ENCODE measurements around the gene MOGAT3.

Gene MOGAT3

DNA sequence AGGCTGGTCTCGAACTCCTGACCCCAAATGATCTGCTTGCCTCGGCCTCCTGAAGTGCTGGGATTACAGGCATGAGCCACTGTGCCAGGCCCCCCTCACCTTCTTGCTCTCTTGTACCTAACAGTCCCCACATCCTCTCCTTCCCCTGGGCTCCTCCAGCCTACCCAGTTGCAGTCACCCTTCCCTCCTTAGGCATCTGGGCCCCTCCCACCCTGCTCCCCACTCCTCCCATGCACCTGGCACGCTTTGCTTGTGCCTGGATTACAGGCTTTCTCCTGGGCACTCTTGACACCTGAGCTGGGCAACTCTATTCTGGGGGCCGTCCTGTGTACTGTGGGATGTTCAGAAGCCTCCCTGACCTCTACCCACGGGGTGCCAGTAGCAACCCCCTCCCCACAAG, 33.8 kb upstream of the MOGAT3 start:
- H3K4me1 ChIP-seq (ENCODE audit: control insufficient read depth in 1 of 2, insufficient read depth in 2 of 2, low read length in 2 of 2) = peaks cover 22 to 26% of the 10 kb centered on the region in 2 donors
- peak overlapping the region; percentile 88 for H3K27ac ChIP-seq (ENCODE audit: low read depth, low read length)
- H3K9ac ChIP-seq (ENCODE audit: low read depth in 1 of 2, low read length in 2 of 2) = peak overlapping the region; percentile 97 to 99

DNA sequence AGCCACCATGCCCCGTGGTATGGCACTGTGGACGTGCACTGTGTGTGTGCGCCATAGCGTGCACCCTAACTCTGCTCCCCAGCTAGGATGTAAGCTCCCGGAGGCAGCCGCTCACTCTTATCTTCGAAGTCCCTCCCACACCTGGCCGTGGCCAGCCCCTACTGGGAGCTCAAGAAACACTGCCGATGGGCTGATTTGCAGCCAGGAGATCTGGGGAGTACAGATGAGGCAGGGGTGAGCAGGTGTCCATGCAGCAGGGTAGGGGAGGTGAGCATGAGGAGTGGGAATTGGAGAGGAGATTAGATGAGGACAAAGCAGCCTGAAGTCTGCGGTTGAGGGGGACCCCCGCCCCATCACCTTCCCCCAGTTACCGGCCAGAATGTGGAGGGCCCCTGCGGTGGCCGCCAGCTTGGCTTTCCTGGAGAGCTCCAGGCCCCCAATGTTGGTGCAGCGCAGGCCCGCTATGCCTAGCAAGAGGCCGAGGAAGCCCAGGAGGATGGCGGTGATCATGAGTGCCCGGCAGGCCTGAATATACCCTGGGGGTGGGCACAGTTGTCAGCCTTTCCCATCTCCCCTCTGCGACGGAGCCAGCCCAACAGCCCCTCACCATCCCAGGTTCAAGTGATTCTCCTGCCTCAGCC, 33.2 kb upstream of the MOGAT3 start:
- Histone ChIP-seq H3K9ac (ENCODE audit: low read depth in 1 of 2, low read length in 2 of 2) (peak overlapping the region; percentile 97 to 99), H3K4me3 (ENCODE audit: low read depth in 1 of 2, low read length in 2 of 2) (peak overlapping the region; percentile 79 to 90), H3K27ac (ENCODE audit: low read depth, low read length) (peak overlapping the region; percentile 59), H3K9me3 (ENCODE audit: control insufficient read depth in 1 of 2, low read length in 2 of 2) (no peaks in the 10 kb centered on the region), H3K36me3 (ENCODE audit: control insufficient read depth in 1 of 2, insufficient read depth in 2 of 2, low read length in 2 of 2) (peaks cover 10 to 12% of the 10 kb centered on the region in 2 donors), H3K4me1 (ENCODE audit: control insufficient read depth in 1 of 2, insufficient read depth in 2 of 2, low read length in 2 of 2) (peaks cover 22 to 26% of the 10 kb centered on the region in 2 donors), H3K27me3 (ENCODE audit: control insufficient read depth in 1 of 2, insufficient read depth in 2 of 2, low read length in 2 of 2) (no peaks in the 10 kb centered on the region)

More for the DNA sequence above, 33.8 kb upstream of the MOGAT3 start:
- Histone ChIP-seq H3K27me3 (ENCODE audit: control insufficient read depth in 1 of 2, insufficient read depth in 2 of 2, low read length in 2 of 2) (no peaks in the 10 kb centered on the region), H3K9me3 (ENCODE audit: control insufficient read depth in 1 of 2, low read length in 2 of 2) (no peaks in the 10 kb centered on the region), H3K4me3 (ENCODE audit: low read depth in 1 of 2, low read length in 2 of 2) (peak overlapping the region; percentile 79 to 90), H3K36me3 (ENCODE audit: control insufficient read depth in 1 of 2, insufficient read depth in 2 of 2, low read length in 2 of 2) (peaks cover 10 to 15% of the 10 kb centered on the region in 2 donors)

DNA sequence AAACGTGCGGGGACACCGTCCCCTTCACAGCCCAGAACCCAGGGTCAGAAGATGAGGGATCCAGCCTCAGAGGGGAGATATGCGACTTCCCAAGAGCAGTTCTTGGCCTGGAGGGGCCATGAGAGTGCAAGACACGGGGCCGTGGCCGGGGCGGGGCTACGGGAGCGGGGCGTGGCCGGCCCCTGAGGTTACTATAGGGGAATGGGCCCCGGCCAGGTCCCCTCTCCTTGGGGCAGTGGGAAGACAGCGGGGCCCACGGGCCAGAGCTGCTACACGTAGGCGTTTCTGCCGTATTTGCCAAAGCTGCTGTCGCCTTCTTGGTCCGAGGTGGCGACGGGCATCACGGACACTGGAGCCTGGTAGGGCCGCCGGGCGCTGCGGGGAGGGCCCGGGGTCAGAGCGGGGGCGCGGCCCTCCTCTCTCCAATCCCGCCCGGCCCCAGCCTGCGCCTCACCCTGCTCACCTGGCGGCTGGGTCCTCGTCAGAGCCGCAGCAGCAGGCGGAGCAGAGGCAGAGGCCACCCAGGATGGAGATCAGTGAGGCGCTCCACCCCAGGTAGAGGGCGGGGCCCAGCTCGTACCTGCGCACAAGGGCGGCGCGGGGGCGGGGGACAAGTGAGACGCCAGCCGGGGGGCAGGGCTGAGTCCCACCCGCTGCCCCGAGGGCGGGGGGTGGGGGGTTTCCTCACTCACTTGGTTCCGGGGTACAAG, 31.5 kb upstream of the MOGAT3 start:
- Histone ChIP-seq H3K36me3 (ENCODE audit: control insufficient read depth in 1 of 2, insufficient read depth in 2 of 2, low read length in 2 of 2) (peaks cover 9 to 11% of the 10 kb centered on the region in 2 donors), H3K27me3 (ENCODE audit: control insufficient read depth in 1 of 2, insufficient read depth in 2 of 2, low read length in 2 of 2) (no peaks in the 10 kb centered on the region), H3K4me3 (ENCODE audit: low read depth in 1 of 2, low read length in 2 of 2) (peak overlapping the region; percentile 57 to 60), H3K9ac (ENCODE audit: low read depth in 1 of 2, low read length in 2 of 2) (peak overlapping the region; percentile 45 to 54), H3K27ac (ENCODE audit: low read depth, low read length) (peak overlapping the region; percentile 85), H3K9me3 (ENCODE audit: control insufficient read depth in 1 of 2, low read length in 2 of 2) (no peaks in the 10 kb centered on the region), H3K4me1 (ENCODE audit: control insufficient read depth in 1 of 2, insufficient read depth in 2 of 2, low read length in 2 of 2) (peaks cover 18 to 26% of the 10 kb centered on the region in 2 donors)

DNA sequence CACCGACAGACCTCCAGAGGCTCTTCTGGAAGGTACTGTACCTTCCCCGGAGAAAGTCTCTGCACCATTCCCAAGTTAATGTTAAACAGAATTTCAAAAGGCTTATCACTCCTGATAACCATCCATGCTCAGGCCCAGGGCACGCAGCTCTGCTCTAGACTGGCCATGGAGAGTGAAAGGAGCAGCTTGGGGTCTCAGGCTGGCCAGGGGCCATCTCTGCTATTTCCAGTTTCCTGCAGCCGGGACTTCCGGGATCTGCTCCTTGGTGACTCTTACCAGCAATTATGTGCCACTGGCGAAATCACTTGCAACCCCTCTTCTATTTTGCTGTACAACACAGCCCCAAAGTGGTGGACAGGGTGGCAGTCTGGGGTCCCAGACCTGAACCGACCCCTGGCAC, 30.8 kb upstream of the MOGAT3 start:
- H3K27ac ChIP-seq (ENCODE audit: low read depth, low read length) = peak overlapping the region; percentile 85
- H3K4me1 ChIP-seq (ENCODE audit: control insufficient read depth in 1 of 2, insufficient read depth in 2 of 2, low read length in 2 of 2) = peaks cover 18 to 26% of the 10 kb centered on the region in 2 donors
- peak overlapping the region; percentile 45 to 53 for H3K9ac ChIP-seq (ENCODE audit: low read depth in 1 of 2, low read length in 2 of 2)
- H3K9me3 ChIP-seq (ENCODE audit: control insufficient read depth in 1 of 2, low read length in 2 of 2) = no peaks in the 10 kb centered on the region
- H3K36me3 ChIP-seq (ENCODE audit: control insufficient read depth in 1 of 2, insufficient read depth in 2 of 2, low read length in 2 of 2) = peaks cover 4 to 13% of the 10 kb centered on the region in 2 donors
- peak overlapping the region; percentile 57 to 60 for H3K4me3 ChIP-seq (ENCODE audit: low read depth in 1 of 2, low read length in 2 of 2)
- no peaks in the 10 kb centered on the region for H3K27me3 ChIP-seq (ENCODE audit: control insufficient read depth in 1 of 2, insufficient read depth in 2 of 2, low read length in 2 of 2)

DNA sequence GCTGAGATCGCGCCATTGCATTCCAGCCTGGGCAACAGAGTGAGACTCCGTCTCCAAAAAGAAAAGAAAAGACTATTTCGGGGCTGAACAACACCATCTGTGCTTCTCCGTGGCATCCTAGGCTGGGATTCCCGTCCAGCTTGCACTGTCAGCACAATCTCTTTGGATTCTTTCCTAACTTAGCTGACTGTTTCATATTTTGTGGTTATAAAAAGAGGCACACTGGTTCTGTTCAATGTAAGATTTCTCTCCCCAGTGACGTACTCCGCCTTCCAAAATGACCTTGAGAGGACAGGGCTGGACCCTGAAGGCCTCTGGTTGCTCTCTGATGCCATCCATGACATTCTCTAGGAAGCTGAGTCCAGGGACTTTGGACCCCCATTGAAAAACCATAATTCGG, 25.9 kb upstream of the MOGAT3 start:
- H3K27me3 ChIP-seq (ENCODE audit: control insufficient read depth in 1 of 2, insufficient read depth in 2 of 2, low read length in 2 of 2) = no peaks in the 10 kb centered on the region
- peaks cover 8 to 37% of the 10 kb centered on the region in 2 donors for H3K36me3 ChIP-seq (ENCODE audit: control insufficient read depth in 1 of 2, insufficient read depth in 2 of 2, low read length in 2 of 2)
- H3K9ac ChIP-seq (ENCODE audit: low read depth in 1 of 2, low read length in 2 of 2) = no peak overlapping the region
- H3K27ac ChIP-seq (ENCODE audit: low read depth, low read length) = no peak overlapping the region
- no peaks in the 10 kb centered on the region for H3K9me3 ChIP-seq (ENCODE audit: control insufficient read depth in 1 of 2, low read length in 2 of 2)
- H3K4me3 ChIP-seq (ENCODE audit: low read depth in 1 of 2, low read length in 2 of 2) = no peak overlapping the region
- H3K4me1 ChIP-seq (ENCODE audit: control insufficient read depth in 1 of 2, insufficient read depth in 2 of 2, low read length in 2 of 2) = peaks cover 4 to 10% of the 10 kb centered on the region in 2 donors

DNA sequence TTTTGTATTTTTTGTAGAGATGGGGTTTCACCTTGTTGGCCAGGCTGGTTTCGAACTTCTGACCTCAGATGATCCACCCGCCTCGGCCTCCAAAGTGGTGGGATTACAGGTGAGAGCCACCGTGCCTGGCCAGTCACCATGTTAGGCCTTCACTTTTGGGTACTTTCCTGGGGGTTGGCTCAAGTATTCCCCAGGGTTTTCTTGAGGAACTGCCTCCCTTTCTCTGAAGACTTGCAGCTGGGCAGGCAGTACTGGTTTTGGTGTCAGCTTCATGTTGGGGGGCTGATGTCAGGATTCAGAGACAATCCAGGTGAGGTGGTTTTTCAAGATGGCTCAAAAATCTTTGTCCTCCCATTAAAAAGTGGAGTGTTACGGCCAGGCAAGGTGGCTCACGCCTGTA, 24.8 kb upstream of the MOGAT3 start:
- peaks cover 8 to 37% of the 10 kb centered on the region in 2 donors for H3K36me3 ChIP-seq (ENCODE audit: control insufficient read depth in 1 of 2, insufficient read depth in 2 of 2, low read length in 2 of 2)
- no peaks in the 10 kb centered on the region for H3K9me3 ChIP-seq (ENCODE audit: control insufficient read depth in 1 of 2, low read length in 2 of 2)

DNA sequence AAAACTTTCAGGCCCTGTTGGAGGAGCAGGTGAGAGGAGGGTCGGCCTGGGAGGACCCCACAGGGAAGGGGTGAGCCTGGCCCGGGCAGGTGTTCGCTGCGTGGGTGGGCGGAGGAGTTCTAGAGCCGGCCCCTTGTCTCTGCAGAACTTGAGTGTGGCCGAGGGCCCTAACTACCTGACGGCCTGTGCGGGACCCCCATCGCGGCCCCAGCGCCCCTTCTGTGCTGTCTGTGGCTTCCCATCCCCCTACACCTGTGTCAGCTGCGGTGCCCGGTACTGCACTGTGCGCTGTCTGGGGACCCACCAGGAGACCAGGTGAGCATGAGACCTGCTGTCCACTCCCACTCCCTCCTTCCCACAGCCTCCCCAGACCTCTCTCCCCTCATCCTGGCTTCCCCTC, 22.7 kb upstream of the MOGAT3 start:
- Histone ChIP-seq H3K9ac (ENCODE audit: low read depth in 1 of 2, low read length in 2 of 2) (no peak overlapping the region), H3K4me3 (ENCODE audit: low read depth in 1 of 2, low read length in 2 of 2) (no peak overlapping the region), H3K27me3 (ENCODE audit: control insufficient read depth in 1 of 2, insufficient read depth in 2 of 2, low read length in 2 of 2) (no peaks in the 10 kb centered on the region), H3K27ac (ENCODE audit: low read depth, low read length) (no peak overlapping the region), H3K9me3 (ENCODE audit: control insufficient read depth in 1 of 2, low read length in 2 of 2) (no peaks in the 10 kb centered on the region), H3K4me1 (ENCODE audit: control insufficient read depth in 1 of 2, insufficient read depth in 2 of 2, low read length in 2 of 2) (peaks cover 15 to 16% of the 10 kb centered on the region in 2 donors), H3K36me3 (ENCODE audit: control insufficient read depth in 1 of 2, insufficient read depth in 2 of 2, low read length in 2 of 2) (peaks cover 8 to 37% of the 10 kb centered on the region in 2 donors)

More for the DNA sequence above, 24.8 kb upstream of the MOGAT3 start:
- Histone ChIP-seq H3K27me3 (ENCODE audit: control insufficient read depth in 1 of 2, insufficient read depth in 2 of 2, low read length in 2 of 2) (no peaks in the 10 kb centered on the region), H3K9ac (ENCODE audit: low read depth in 1 of 2, low read length in 2 of 2) (no peak overlapping the region), H3K27ac (ENCODE audit: low read depth, low read length) (no peak overlapping the region), H3K4me3 (ENCODE audit: low read depth in 1 of 2, low read length in 2 of 2) (no peak overlapping the region), H3K4me1 (ENCODE audit: control insufficient read depth in 1 of 2, insufficient read depth in 2 of 2, low read length in 2 of 2) (peaks cover 0 to 4% of the 10 kb centered on the region in 2 donors)

DNA sequence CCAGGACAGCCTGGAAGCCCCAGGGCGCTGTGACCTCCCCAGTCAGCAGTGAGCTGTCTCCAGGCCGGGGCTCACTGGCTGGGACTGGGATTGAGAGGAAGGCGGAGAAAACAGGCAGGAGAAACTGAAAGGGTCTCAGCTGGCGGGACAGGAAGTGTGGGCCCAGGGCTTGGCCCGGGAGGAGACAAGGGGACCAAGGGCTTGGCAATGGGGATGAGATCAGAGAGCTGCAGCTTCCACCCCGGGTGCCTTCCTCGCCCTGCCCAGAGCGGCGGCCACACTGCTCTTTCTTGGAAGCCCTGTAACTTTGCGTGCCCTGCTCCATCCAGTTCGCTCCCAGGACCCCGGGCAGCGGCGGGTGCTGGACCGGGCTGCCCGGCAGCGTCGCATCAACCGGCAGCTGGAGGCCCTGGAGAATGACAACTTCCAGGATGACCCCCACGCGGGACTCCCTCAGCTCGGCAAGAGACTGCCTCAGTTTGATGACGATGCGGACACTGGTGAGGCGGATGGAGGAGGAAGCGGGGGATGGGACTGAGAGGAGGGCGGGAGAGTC, 21.5 kb upstream of the MOGAT3 start:
- no peak overlapping the region for H3K9ac ChIP-seq (ENCODE audit: low read depth in 1 of 2, low read length in 2 of 2)
- no peaks in the 10 kb centered on the region for H3K9me3 ChIP-seq (ENCODE audit: control insufficient read depth in 1 of 2, low read length in 2 of 2)
- H3K36me3 ChIP-seq (ENCODE audit: control insufficient read depth in 1 of 2, insufficient read depth in 2 of 2, low read length in 2 of 2) = peaks cover 8 to 34% of the 10 kb centered on the region in 2 donors
- no peak overlapping the region for H3K27ac ChIP-seq (ENCODE audit: low read depth, low read length)
- no peak overlapping the region for H3K4me3 ChIP-seq (ENCODE audit: low read depth in 1 of 2, low read length in 2 of 2)
- H3K4me1 ChIP-seq (ENCODE audit: control insufficient read depth in 1 of 2, insufficient read depth in 2 of 2, low read length in 2 of 2) = peaks cover 17 to 19% of the 10 kb centered on the region in 2 donors
- no peaks in the 10 kb centered on the region for H3K27me3 ChIP-seq (ENCODE audit: control insufficient read depth in 1 of 2, insufficient read depth in 2 of 2, low read length in 2 of 2)

DNA sequence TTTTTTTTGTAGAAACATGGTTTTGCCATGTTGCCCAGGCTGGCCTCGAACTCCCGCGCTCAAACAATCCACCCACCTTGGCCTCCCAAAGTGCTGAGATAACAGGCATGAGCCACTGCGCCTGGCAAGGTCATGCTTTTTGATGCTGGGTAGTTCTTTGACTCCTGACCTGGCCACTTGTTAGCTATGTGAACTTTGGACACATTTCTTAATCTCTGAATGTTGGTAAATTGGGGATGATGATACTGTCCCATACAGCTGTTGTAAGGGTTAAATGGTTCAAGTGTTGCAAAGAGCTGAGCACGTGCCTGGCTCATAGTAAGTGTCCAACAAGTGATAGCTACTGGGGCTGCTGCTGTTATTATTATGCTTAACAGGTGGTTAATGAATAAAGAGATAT, 19.5 kb upstream of the MOGAT3 start:
- no peak overlapping the region for H3K9ac ChIP-seq (ENCODE audit: low read depth in 1 of 2, low read length in 2 of 2)

More for the DNA sequence above, 19.5 kb upstream of the MOGAT3 start:
- Histone ChIP-seq H3K4me1 (ENCODE audit: control insufficient read depth in 1 of 2, insufficient read depth in 2 of 2, low read length in 2 of 2) (peaks cover 26 to 34% of the 10 kb centered on the region in 2 donors), H3K27me3 (ENCODE audit: control insufficient read depth in 1 of 2, insufficient read depth in 2 of 2, low read length in 2 of 2) (no peaks in the 10 kb centered on the region), H3K9me3 (ENCODE audit: control insufficient read depth in 1 of 2, low read length in 2 of 2) (no peaks in the 10 kb centered on the region), H3K36me3 (ENCODE audit: control insufficient read depth in 1 of 2, insufficient read depth in 2 of 2, low read length in 2 of 2) (peaks cover 8 to 30% of the 10 kb centered on the region in 2 donors), H3K27ac (ENCODE audit: low read depth, low read length) (no peak overlapping the region), H3K4me3 (ENCODE audit: low read depth in 1 of 2, low read length in 2 of 2) (no peak overlapping the region)
